WERI-Rb-1 (cell line): ENCODE results near the gene RNF152.

Source experiments
- DNase-seq: peaks from one replicate; pipeline ENCODE4 v3.0.0-alpha.2; 2020
- H3K27ac ChIP-seq: fragments of 250-450 bp; sonication (Bioruptor Pico); 2 replicates; pipeline ENCODE4 v1.5.1; 2020; ENCODE audit warnings: mild to moderate bottlenecking, moderate library complexity
- H3K27me3 ChIP-seq: fragments of 250-450 bp; sonication (Bioruptor Pico); 2 replicates; pipeline ENCODE4 v1.5.1; 2021; ENCODE audit warnings: mild to moderate bottlenecking, low read depth, moderate library complexity; ENCODE audit not compliant: insufficient read depth, severe bottlenecking
- H3K36me3 ChIP-seq: fragments of 250-450 bp; sonication (Bioruptor Pico); 2 replicates; pipeline ENCODE4 v1.5.1; 2020; ENCODE audit warnings: mild to moderate bottlenecking, moderate library complexity
- H3K4me3 ChIP-seq: 2 replicates; pipeline ENCODE4 v1.5.1; 2011; ENCODE audit warnings: low read depth, mild to moderate bottlenecking, control low read depth, low read length
- H3K9me3 ChIP-seq: fragments of 250-450 bp; sonication (Bioruptor Pico); 2 replicates; pipeline ENCODE4 v1.5.1; 2021; ENCODE audit warnings: mild to moderate bottlenecking, moderate library complexity; ENCODE audit not compliant: severe bottlenecking
- CTCF ChIP-seq: IDR thresholded peaks from 2 replicates; pipeline ENCODE4 v1.5.1; 2011; ENCODE audit warnings: low read depth, mild to moderate bottlenecking, control low read depth, inconsistent platforms, low read length

The RNF152 gene

GRCh38 chr18:61912476-61912875, 19.7 kb upstream of the RNF152 start:
- DNase-seq: no peak

GRCh38 chr18:61910101-61910500, 17.3 kb upstream of the RNF152 start:
- DNase-seq: no peak
- Histone ChIP-seq H3K27me3 (no peaks in the 10 kb centered on the region), H3K4me3 (no peak overlapping the region), H3K9me3 (no peaks in the 10 kb centered on the region), H3K27ac (no peak overlapping the region), H3K36me3 (no peaks in the 10 kb centered on the region)
- no peak for TF ChIP-seq CTCF

More at GRCh38 chr18:61912476-61912875, 19.7 kb upstream of the RNF152 start:
- Histone ChIP-seq H3K27me3 (no peaks in the 10 kb centered on the region), H3K4me3 (no peak overlapping the region), H3K27ac (no peak overlapping the region), H3K9me3 (no peaks in the 10 kb centered on the region), H3K36me3 (no peaks in the 10 kb centered on the region)
- no peak for TF ChIP-seq CTCF

- H3K9me3 ChIP-seq: no peaks in the 10 kb centered on the region
- no peak overlapping the region for H3K4me3 ChIP-seq
- no peaks in the 10 kb centered on the region for H3K36me3 ChIP-seq
Measured at GRCh38 chr18:61908661-61909060, 15.9 kb upstream of the RNF152 start.

GRCh38 chr18:61901323-61901986, 8.6 kb upstream of the RNF152 start:
- Histone ChIP-seq H3K4me3 (no peak overlapping the region), H3K36me3 (no peaks in the 10 kb centered on the region), H3K27ac (peak overlapping the region; percentile 95), H3K9me3 (no peaks in the 10 kb centered on the region), H3K27me3 (no peaks in the 10 kb centered on the region)
- peak; percentile 99 for TF ChIP-seq CTCF
- DNase-seq: peak; percentile 82

More at GRCh38 chr18:61908661-61909060, 15.9 kb upstream of the RNF152 start:
- Histone ChIP-seq H3K27me3 (no peaks in the 10 kb centered on the region), H3K27ac (no peak overlapping the region)
- TF ChIP-seq CTCF: no peak
- no peak for DNase-seq

- no peak overlapping the region for H3K4me3 ChIP-seq
- no peaks in the 10 kb centered on the region for H3K27me3 ChIP-seq
- TF ChIP-seq CTCF: no peak
- H3K9me3 ChIP-seq: no peaks in the 10 kb centered on the region
- peak; percentile 95 for DNase-seq
- H3K36me3 ChIP-seq: no peaks in the 10 kb centered on the region
- peak overlapping the region; percentile 95 for H3K27ac ChIP-seq
Measured at GRCh38 chr18:61900504-61901281, 7.9 kb upstream of the RNF152 start.
